AG09309 (cell line): ENCODE data around the gene LAMA1.

Source experiments
- DNase-seq: peaks from one replicate; pipeline ENCODE4 v3.0.0-alpha.2; 2010; ENCODE audit warnings: low read depth
- H3K4me3 ChIP-seq: 2 replicates; pipeline ENCODE4 v1.5.1; 2011; ENCODE audit warnings: mild to moderate bottlenecking, low read depth, low read length, moderate library complexity; ENCODE audit not compliant: control insufficient read depth
- TF ChIP-seq, protein P1 (sequence below): IDR thresholded peaks from 2 replicates; pipeline ENCODE4 v1.5.1; 2011; ENCODE audit warnings: mild to moderate bottlenecking, low read depth, low read length, inconsistent platforms; ENCODE audit not compliant: insufficient read depth, control insufficient read depth; ENCODE audit errors: missing control alignments

Gene LAMA1, protein sequence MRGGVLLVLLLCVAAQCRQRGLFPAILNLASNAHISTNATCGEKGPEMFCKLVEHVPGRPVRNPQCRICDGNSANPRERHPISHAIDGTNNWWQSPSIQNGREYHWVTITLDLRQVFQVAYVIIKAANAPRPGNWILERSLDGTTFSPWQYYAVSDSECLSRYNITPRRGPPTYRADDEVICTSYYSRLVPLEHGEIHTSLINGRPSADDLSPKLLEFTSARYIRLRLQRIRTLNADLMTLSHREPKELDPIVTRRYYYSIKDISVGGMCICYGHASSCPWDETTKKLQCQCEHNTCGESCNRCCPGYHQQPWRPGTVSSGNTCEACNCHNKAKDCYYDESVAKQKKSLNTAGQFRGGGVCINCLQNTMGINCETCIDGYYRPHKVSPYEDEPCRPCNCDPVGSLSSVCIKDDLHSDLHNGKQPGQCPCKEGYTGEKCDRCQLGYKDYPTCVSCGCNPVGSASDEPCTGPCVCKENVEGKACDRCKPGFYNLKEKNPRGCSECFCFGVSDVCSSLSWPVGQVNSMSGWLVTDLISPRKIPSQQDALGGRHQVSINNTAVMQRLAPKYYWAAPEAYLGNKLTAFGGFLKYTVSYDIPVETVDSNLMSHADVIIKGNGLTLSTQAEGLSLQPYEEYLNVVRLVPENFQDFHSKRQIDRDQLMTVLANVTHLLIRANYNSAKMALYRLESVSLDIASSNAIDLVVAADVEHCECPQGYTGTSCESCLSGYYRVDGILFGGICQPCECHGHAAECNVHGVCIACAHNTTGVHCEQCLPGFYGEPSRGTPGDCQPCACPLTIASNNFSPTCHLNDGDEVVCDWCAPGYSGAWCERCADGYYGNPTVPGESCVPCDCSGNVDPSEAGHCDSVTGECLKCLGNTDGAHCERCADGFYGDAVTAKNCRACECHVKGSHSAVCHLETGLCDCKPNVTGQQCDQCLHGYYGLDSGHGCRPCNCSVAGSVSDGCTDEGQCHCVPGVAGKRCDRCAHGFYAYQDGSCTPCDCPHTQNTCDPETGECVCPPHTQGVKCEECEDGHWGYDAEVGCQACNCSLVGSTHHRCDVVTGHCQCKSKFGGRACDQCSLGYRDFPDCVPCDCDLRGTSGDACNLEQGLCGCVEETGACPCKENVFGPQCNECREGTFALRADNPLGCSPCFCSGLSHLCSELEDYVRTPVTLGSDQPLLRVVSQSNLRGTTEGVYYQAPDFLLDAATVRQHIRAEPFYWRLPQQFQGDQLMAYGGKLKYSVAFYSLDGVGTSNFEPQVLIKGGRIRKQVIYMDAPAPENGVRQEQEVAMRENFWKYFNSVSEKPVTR (N-terminal part only)

DNA sequence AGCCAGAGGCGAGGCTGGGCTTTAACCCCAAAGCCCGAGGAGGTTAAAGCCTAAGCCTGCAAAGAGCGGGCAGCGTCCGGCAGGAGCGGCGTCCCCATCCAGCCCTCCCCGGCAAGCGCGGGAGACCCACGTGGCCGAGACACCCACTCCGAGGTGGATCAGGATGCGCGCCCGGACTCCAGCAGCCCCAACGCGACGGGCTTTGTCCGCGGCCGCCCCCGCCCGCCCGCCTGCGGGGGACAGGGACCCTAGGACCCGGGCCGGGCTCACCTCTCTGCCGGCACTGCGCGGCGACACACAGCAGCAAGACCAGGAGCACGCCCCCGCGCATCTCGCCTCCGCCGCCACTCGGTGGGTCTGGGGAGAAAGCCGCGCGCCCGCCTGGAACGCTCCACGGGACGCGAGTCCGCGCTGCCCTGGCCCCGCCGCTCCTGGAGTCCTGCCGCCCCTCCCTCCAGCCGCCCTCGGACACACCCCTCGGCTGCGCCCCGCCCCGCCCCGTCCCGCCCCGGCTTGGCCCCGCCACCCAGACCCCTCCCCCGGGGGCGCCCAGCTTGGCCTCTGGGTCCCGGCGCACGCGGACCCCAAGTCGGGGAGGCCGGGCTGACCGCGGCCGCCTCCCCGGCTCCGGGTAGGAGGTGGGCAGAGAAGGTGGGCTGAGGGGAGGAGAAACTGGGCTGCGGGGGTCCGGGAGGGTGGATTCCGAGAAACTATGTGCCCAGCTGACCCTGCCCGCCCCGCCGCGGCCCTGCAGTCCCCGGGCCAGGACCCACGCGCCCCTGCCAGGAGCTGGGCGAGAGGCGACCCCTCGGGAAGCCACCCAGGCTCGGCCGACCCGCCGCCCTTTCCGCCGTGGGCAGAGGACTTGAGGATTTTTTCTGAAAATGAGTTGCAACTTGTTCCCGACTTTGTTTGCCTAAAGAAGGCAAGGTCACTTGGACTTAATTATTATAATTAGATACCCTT, at the start of gene LAMA1:
LAMA1 (minus strand) TSS at position 408 of the 966 bp plus-strand sequence; CDS start at position 331, 77 bp downstream.
- peak within 1 kb of the TSS; percentile 37 for H3K4me3 ChIP-seq

DNA sequence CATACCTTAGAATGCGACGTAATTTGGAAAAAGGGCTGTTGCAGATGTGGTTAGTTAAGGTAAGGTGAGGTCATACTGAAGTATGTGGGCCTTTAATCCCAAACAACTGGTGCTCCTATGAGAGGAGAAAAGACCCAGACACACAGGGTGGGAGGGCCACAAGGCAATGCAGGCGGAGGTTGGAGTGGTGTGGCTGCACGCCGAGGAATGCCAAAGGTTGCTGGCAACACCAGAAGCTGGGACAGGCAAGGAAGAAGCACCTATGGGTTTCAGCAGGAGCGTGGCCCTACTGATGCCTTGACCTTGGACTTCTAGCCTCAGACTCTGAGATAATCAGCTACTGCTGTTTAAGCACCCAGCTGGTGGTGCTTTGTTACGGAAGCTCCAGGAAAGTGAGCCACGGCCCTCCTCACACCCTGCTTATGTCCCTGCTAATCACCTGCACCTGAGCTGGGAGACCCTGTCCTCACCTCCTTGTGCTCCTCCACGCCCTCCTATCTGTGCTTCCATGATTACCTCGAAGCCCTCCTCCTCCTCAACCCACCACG, 48.3 kb upstream of the LAMA1 start:
- DNase-seq = no peak
- TF ChIP-seq, protein P1, sequence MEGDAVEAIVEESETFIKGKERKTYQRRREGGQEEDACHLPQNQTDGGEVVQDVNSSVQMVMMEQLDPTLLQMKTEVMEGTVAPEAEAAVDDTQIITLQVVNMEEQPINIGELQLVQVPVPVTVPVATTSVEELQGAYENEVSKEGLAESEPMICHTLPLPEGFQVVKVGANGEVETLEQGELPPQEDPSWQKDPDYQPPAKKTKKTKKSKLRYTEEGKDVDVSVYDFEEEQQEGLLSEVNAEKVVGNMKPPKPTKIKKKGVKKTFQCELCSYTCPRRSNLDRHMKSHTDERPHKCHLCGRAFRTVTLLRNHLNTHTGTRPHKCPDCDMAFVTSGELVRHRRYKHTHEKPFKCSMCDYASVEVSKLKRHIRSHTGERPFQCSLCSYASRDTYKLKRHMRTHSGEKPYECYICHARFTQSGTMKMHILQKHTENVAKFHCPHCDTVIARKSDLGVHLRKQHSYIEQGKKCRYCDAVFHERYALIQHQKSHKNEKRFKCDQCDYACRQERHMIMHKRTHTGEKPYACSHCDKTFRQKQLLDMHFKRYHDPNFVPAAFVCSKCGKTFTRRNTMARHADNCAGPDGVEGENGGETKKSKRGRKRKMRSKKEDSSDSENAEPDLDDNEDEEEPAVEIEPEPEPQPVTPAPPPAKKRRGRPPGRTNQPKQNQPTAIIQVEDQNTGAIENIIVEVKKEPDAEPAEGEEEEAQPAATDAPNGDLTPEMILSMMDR = no peak
- no peak overlapping the region for H3K4me3 ChIP-seq

More for the DNA sequence above, at the start of gene LAMA1:
- no peak for DNase-seq
- TF ChIP-seq, protein P1 = no peak

DNA sequence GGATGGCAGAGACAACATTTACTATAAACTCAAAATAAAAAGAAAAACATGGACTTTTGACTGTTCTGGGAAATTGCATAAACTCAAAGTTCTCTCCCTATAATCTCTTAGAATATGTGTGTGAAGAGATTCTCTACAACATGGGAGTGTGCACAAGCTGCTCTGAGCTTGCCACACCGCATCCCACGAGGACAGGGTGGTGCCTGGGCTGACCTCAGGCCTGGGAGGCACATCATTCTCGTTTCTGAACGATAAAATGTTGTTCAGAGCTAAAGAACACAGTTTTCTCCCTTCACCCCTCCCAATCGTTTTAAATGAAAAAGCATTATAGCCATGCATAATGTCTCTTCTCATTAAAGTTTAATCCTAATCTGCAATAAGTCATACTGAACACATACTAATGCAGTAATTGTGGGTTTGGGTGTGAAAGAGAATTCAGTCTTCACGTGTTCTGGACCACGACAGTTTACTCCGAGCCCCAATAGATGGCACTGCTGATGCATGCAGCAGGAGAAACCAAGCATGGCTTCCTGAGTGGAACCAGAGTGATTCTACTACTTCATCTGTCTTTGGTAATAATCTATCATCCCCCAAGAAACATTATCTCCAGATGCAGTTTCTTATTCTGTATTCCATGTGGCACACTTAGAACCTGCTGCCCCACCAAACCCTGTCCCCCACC, 46.9 kb upstream of the LAMA1 start:
- no peak for DNase-seq

DNA sequence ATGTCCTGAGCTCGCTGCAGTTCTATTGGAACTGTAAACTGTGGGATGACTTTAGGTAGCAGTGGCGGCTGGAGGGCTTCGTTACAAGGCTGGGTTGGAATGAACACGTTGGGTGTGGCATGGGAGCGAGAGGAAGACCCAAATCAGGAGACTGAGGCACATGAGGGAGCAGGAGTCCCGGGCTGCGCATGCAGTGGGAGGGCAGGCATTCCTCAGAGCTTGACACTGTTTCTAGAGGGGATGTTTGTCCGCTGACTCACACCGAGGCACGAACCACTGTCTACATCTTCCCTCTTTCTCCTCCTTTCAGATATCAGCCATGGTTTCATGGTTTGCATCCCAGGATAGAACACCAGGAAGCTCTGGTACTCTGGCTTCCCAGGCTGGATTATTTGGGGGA, 40.6 kb upstream of the LAMA1 start:
- H3K4me3 ChIP-seq = no peak overlapping the region
- peak; percentile 48 for DNase-seq
- TF ChIP-seq, protein P1 = no peak

More for the DNA sequence above, 46.9 kb upstream of the LAMA1 start:
- no peak overlapping the region for H3K4me3 ChIP-seq
- TF ChIP-seq, protein P1 = peak; percentile 59

DNA sequence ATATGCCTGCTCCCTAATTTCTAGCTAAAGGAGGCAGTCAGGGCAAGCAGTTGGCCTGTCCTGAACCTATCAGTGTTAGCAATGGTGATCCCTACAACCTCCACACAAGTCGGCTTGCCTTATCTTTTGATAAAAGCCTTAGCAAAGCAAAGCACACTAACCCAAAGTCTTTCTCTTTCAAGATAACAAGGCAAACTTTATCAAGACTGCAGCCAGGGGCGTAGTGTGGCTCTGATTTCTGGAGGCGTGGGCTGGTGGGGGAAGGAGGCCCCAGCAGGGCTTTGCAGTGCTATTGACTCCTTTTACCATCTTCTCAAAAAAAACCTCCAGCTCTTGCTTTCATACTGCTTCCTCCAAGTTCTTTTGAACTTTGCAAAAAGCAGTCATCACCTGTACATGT, 40.2 kb upstream of the LAMA1 start:
- TF ChIP-seq, protein P1 = no peak
- no peak for DNase-seq
- H3K4me3 ChIP-seq = no peak overlapping the region
